Pancreas (tissue), 10 donors: Measurements from ENCODE around the gene GPR31. TPM values are rescaled to one million over a fixed set of nuclear protein-coding genes. Genes with fewer than 3 reads are reported as not detected.

Source experiments
- ATAC-seq, 4 donors: fragments of 200-7000 bp; cut with Tn5 transposase; one replicate each; pipeline versions ENCODE4 v1.8.0 to v1.9.1; 2020; ENCODE audit warnings: mild to moderate bottlenecking in 4 of 4, moderate library complexity in 4 of 4
- DNase-seq, 6 donors: peaks; one replicate each; pipeline ENCODE4 v3.0.0-alpha.2; 2020
- FAIRE-seq: peaks from 2 replicates; lab custom pipeline; 2012; peaks lifted over from hg19 to GRCh38; lab: Jason Lieb, UNC
- H3K27ac ChIP-seq, 4 donors: fragments of 200-600 bp; sonication (generic); 1 replicate in 3 of 4; 2 replicates in 1 of 4; pipeline versions ENCODE4 v1.5.0 to v1.8.0; 2020
- H3K27me3 ChIP-seq, 4 donors: fragments of 200-600 bp; one replicate each; pipeline ENCODE4 v1.8.0; 2021
- H3K36me3 ChIP-seq, 3 donors: fragments of 200-600 bp; sonication (generic) in 1 of 3; one replicate each; pipeline versions ENCODE4 v1.5.0 to v1.8.0; 2020 to 2021
- H3K4me1 ChIP-seq, 3 donors: fragments of 200-600 bp; one replicate each; pipeline ENCODE4 v1.8.0; 2021
- H3K4me3 ChIP-seq, 4 donors: fragments of 200-600 bp; sonication (generic) in 2 of 4; one replicate each; pipeline versions ENCODE4 v1.5.0 to v1.8.0; 2020 to 2021
- H3K9me3 ChIP-seq, 4 donors: fragments of 200-600 bp; one replicate each; pipeline ENCODE4 v1.8.0; 2021
- WGBS, 2 donors: extraction: QIAGEN DNeasy Blood & Tissue Kit; methylation state at CpG; one replicate each; pipeline ENCODE4 v1.1.7; 2013; 5-methylcytosine and 5-hydroxymethylcytosine counted together
- intact Hi-C, 3 donors: fragments of 100-400 bp; cut with DNase I; formaldehyde crosslinking; loops; one replicate each; pipeline versions ENCODE4 v1.11.1 to v1.14.2; 2022
- polyA plus RNA-seq, 2 donors: library from polyadenylated mRNA; stranded (reverse); fragments of 200-250 nt; gene quantifications; one replicate each; pipeline ENCODE4 v1.2.3, GENCODE V29; 2013
- total RNA-seq, 6 donors: library from RNA; stranded (reverse); fragmentation: NEBNext Ultra II Directional in 4 of 6; extraction: Animal tissue kit (Norgen Biotek cat#: 25700) in 4 of 6; gene quantifications; one replicate each; pipeline versions ENCODE4 v1.2.1 to v1.2.4, GENCODE V29; 2021 to 2023
- TF ChIP-seq, protein P1 (sequence below), 4 donors: fragments of 200-600 bp; sonication (generic) in 3 of 4; IDR thresholded peaks; one replicate each; pipeline versions ENCODE4 v1.5.0 to v1.8.0; 2021; ENCODE audit warnings: antibody characterized with exemption in 4 of 4
- donor health status: healthy with polysubstance abuse.
- donor health status: DM: no; HTN: no; CAD: no; lungs with moderate emphysema.
- donor health status: DM: no; HTN: no; CAD: no.
- donor health status: control.
- donor health status: control.
- donor health status: Bipolar disorder and iron deficiency.
- donor health status: DM: yes; HTN: yes; CAD: no.
- donor health status: DM: no; HTN: no; CAD: no.
- donor health status: DM: no; HTN: no; CAD: no.
- donor health status: DM: yes; HTN: yes; CAD: no.

GPR31 gene
- total and polyA plus RNA-seq, 8 donors = not detected

DNA sequence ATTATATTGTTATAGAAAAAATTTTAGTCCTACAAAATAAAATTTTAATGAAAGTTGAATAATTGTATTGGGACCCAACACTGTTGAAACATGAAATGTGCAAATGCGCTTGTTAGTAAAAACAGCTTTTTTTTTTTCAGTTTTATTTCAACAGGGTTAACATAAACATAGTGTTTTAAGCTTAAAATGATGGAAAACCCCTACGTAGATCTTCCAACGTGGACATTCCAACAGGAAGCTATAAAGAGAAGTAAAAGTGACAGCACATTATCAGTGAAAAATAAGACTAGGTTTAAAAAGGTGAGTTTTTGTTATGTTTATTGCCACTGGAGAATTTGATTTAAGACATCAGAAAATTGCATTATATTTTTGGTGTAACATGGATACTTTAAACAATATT is 6.5 kb upstream of the GPR31 start:
- no peaks in the 10 kb centered on the region for H3K36me3 ChIP-seq
- H3K4me3 ChIP-seq = no peak overlapping the region
- no peak for FAIRE-seq
- no peak overlapping the region for H3K27ac ChIP-seq
- no peaks in the 10 kb centered on the region for H3K4me1 ChIP-seq
- no peaks in the 10 kb centered on the region for H3K27me3 ChIP-seq
- intact Hi-C loops = no loop called here
- no peak for DNase-seq
- TF ChIP-seq, protein P1, sequence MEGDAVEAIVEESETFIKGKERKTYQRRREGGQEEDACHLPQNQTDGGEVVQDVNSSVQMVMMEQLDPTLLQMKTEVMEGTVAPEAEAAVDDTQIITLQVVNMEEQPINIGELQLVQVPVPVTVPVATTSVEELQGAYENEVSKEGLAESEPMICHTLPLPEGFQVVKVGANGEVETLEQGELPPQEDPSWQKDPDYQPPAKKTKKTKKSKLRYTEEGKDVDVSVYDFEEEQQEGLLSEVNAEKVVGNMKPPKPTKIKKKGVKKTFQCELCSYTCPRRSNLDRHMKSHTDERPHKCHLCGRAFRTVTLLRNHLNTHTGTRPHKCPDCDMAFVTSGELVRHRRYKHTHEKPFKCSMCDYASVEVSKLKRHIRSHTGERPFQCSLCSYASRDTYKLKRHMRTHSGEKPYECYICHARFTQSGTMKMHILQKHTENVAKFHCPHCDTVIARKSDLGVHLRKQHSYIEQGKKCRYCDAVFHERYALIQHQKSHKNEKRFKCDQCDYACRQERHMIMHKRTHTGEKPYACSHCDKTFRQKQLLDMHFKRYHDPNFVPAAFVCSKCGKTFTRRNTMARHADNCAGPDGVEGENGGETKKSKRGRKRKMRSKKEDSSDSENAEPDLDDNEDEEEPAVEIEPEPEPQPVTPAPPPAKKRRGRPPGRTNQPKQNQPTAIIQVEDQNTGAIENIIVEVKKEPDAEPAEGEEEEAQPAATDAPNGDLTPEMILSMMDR (IDR thresholded peaks at IDR 0.05) = no peak
- WGBS, 2 donors = 65 to 76% methylated on average over 3 of the region's 3 CpGs
- ATAC-seq = no peak
- H3K9me3 ChIP-seq = no peaks in the 10 kb centered on the region

DNA sequence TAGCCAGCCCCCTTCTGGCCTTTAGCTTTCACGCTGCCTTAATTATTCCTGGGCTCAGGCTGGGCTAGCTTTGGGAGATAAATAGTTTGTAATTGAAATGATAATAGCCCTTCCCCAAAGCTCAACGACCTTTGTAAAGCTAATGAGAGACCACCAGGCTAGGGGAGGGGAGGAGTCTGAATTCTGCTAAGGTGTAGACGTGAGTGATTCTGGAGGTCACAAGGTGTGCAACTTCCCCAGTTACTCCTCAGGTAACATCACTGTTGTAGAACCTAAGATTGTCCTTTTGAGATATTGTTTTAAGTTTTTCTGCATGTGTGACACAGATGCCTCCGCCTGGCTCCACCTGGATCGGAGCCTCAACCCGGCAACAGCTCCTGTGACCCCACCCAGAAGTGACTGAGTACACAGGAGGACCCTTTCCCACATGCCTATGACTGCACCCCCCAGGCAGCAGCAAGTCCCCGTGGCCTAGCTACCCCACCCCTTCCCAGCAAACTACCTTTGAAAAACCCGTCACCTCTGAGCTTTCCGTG is 5.8 kb upstream of the GPR31 start:
- 73 to 74% methylated on average over 9 of the region's 9 CpGs for WGBS, 2 donors
- H3K27me3 ChIP-seq = no peaks in the 10 kb centered on the region
- H3K4me1 ChIP-seq = no peaks in the 10 kb centered on the region
- FAIRE-seq (no peak), ATAC-seq (no peak), DNase-seq (no peak)
- no peak overlapping the region for H3K27ac ChIP-seq
- no peak overlapping the region for H3K4me3 ChIP-seq
- no peaks in the 10 kb centered on the region for H3K36me3 ChIP-seq
- TF ChIP-seq, protein P1 (IDR thresholded peaks at IDR 0.05) = no peak
- H3K9me3 ChIP-seq = no peaks in the 10 kb centered on the region
- intact Hi-C loops = no loop called here

DNA sequence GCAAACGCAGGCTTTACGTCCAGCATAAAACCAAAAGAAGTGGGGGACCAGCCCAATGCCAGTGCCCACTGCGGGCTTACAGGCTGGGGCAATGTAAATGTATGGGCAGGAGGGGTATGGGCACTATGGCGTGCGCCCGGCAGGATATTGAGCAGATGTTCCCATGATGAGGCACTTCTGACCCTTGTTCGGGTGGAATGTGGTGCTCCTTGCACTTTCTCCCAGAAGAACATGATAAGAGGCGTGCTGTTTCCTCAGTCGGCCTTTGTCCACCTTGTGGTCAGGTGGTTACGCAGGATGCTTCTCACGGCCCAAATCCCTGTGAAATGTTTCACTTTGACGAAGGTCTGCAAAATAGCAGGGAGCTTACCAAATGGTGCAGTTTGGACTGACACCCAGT is 4.8 kb upstream of the GPR31 start:
- TF ChIP-seq, protein P1 (IDR thresholded peaks at IDR 0.05) = no peak
- no peak overlapping the region for H3K4me3 ChIP-seq
- intact Hi-C loops = no loop called here
- ATAC-seq (no peak), DNase-seq (no peak), FAIRE-seq (no peak)
- WGBS, 2 donors = 75 to 81% methylated on average over 12 of the region's 12 CpGs
- H3K27me3 ChIP-seq = no peaks in the 10 kb centered on the region
- no peaks in the 10 kb centered on the region for H3K36me3 ChIP-seq
- no peaks in the 10 kb centered on the region for H3K9me3 ChIP-seq
- H3K27ac ChIP-seq = no peak overlapping the region
- H3K4me1 ChIP-seq = no peaks in the 10 kb centered on the region

DNA sequence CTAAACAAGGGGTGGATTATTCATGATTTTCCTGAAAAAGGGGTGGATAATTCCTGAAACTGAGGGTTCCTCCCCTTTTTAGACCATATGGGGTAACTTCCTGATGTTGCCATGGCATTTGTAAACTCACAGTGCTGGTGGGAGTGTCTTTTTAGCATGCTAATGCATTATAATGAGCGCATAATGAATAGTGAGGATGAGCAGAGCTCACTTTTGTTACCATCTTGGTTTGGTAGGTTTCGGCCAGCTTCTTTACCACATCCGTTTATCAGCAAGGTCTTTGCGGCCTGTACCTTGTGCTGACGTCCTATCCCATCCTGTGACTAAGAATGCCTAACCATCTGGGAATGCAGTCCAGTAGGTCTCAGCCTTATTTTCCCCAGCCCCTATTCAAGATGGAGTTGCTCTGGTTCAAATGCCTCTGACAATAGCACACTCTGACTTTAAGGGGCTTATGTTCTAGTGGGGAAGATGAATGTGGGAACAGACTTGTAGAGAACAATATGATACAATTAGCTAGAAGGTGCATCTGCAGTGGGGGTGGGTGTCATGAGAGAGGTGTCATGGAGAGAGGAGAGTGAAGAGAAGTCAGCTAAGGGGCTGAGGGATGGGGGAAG is 4.2 kb upstream of the GPR31 start:
- Histone ChIP-seq H3K27me3 (no peaks in the 10 kb centered on the region), H3K27ac (no peak overlapping the region), H3K4me3 (no peak overlapping the region), H3K4me1 (no peaks in the 10 kb centered on the region), H3K36me3 (no peaks in the 10 kb centered on the region), H3K9me3 (no peaks in the 10 kb centered on the region)
- TF ChIP-seq, protein P1 (IDR thresholded peaks at IDR 0.05) = no peak
- intact Hi-C loops = no loop called here
- ATAC-seq = no peak
- DNase-seq = no peak
- 90 to 92% methylated on average over 5 of the region's 5 CpGs for WGBS, 2 donors
- FAIRE-seq = no peak

DNA sequence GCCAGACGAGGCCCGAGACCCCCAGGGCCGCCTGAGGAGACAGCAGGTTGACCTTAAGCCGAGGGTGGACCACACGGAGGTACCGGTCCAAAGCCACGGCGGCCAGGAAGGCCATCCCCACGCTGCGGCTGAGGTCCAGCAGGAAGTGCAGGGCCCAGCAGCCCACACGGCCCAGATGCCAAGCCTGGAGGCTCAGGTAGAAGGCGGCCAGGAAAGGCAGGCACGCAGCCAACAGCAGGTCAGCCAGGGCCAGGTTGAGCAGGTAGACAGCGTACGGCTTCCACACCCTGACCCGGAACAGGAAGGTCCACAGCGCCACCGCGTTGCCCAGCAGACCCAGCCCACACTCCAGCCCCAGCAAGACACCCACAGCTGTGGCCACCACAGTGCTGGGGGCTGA is 366 bp downstream of the GPR31 start:
- Histone ChIP-seq H3K9me3 (no peaks in the 10 kb centered on the region), H3K36me3 (no peaks in the 10 kb centered on the region), H3K4me1 (no peaks in the 10 kb centered on the region), H3K4me3 (no peak overlapping the region), H3K27ac (no peak overlapping the region), H3K27me3 (no peaks in the 10 kb centered on the region)
- peak in 1 of 6 donors; percentile 55 for DNase-seq
- 81 to 88% methylated on average over 19 of the region's 19 CpGs for WGBS, 2 donors
- FAIRE-seq = no peak
- TF ChIP-seq, protein P1 (IDR thresholded peaks at IDR 0.05) = no peak
- ATAC-seq = no peak
- intact Hi-C loops = no loop called here
